Measurements from ENCODE around the gene PRPF4. TPM values are rescaled to one million over a fixed set of nuclear protein-coding genes. Genes with fewer than 3 reads are reported as not detected.

Gene PRPF4
- total RNA-seq, 1 experiment from 2014 or later: 38.6 TPM

GRCh38 chr9:113258282-113258681 lies 17.2 kb upstream of the PRPF4 start:
- Mint-ChIP-seq H3K4me1 (ENCODE audit: low read depth, unreplicated experiment) (no peaks in the 10 kb centered on the region), H3K27me3 (ENCODE audit: insufficient read depth, unreplicated experiment) (no peaks in the 10 kb centered on the region), H3K36me3 (ENCODE audit: insufficient read depth, unreplicated experiment) (peaks cover 36% of the 10 kb centered on the region), H3K27ac (ENCODE audit: unreplicated experiment) (no peak overlapping the region), H3K9me3 (ENCODE audit: unreplicated experiment) (no peaks in the 10 kb centered on the region), H3K4me3 (ENCODE audit: unreplicated experiment) (no peak overlapping the region)
- H3K36me3 ChIP-seq (ENCODE audit: control insufficient read depth, insufficient read depth, low read length): peaks cover 1% of the 10 kb centered on the region; the same call in 1 of the 2 replicates
- no TSS peak for BruUV-seq (replicated peaks)
- no peak for TF ChIP-seq CTCF (IDR thresholded peaks at IDR 0.05; ENCODE audit: insufficient read depth in 1 of 2, low read depth in 1 of 2, low read length in 1 of 2, severe bottlenecking in 1 of 2, unreplicated experiment in 1 of 2)
- ChIA-PET CTCF (no interaction called here), POLR2A (interaction anchor here (0.5 kb wide), 1 partner anchor 177 kb away, joined by 4 read pairs; no protein-coding TSS in a partner anchor)
- no peaks in the 10 kb centered on the region for H3K27me3 ChIP-seq (replicated peaks; ENCODE audit: control insufficient read depth, insufficient read depth, low read length)
- intact Hi-C loops (cut with micrococcal nuclease; ENCODE audit: unreplicated experiment): no loop called here
- no peaks in the 10 kb centered on the region for H3K4me1 ChIP-seq
- no peaks in the 10 kb centered on the region for H3K9me3 ChIP-seq
- no peak overlapping the region for H3K4me3 ChIP-seq (ENCODE audit: low read depth, low read length)
- no peak for DNase-seq

- Histone ChIP-seq H3K4me3 (ENCODE audit: low read depth, low read length) (no peak overlapping the region), H3K27me3 (replicated peaks; ENCODE audit: control insufficient read depth, insufficient read depth, low read length) (no peaks in the 10 kb centered on the region), H3K4me1 (no peaks in the 10 kb centered on the region), H3K36me3 (ENCODE audit: control insufficient read depth, insufficient read depth, low read length) (peaks cover 1% of the 10 kb centered on the region; the same call in 1 of the 2 replicates), H3K9me3 (no peaks in the 10 kb centered on the region)
- Mint-ChIP-seq H3K27ac (ENCODE audit: unreplicated experiment) (no peak overlapping the region), H3K4me3 (ENCODE audit: unreplicated experiment) (no peak overlapping the region), H3K36me3 (ENCODE audit: insufficient read depth, unreplicated experiment) (peaks cover 33% of the 10 kb centered on the region), H3K9me3 (ENCODE audit: unreplicated experiment) (no peaks in the 10 kb centered on the region), H3K27me3 (ENCODE audit: insufficient read depth, unreplicated experiment) (no peaks in the 10 kb centered on the region), H3K4me1 (ENCODE audit: low read depth, unreplicated experiment) (no peaks in the 10 kb centered on the region)
- intact Hi-C loops (cut with micrococcal nuclease; ENCODE audit: unreplicated experiment): no loop called here
- no peak for TF ChIP-seq CTCF (IDR thresholded peaks at IDR 0.05; ENCODE audit: insufficient read depth in 1 of 2, low read depth in 1 of 2, low read length in 1 of 2, severe bottlenecking in 1 of 2, unreplicated experiment in 1 of 2)
- CTCF ChIA-PET: no interaction called here
- no TSS peak for BruUV-seq (replicated peaks)
- POLR2A ChIA-PET: no interaction called here
- no peak for DNase-seq
Observed at GRCh38 chr9:113261917-113262671, 13.4 kb upstream of the PRPF4 start.

DNA sequence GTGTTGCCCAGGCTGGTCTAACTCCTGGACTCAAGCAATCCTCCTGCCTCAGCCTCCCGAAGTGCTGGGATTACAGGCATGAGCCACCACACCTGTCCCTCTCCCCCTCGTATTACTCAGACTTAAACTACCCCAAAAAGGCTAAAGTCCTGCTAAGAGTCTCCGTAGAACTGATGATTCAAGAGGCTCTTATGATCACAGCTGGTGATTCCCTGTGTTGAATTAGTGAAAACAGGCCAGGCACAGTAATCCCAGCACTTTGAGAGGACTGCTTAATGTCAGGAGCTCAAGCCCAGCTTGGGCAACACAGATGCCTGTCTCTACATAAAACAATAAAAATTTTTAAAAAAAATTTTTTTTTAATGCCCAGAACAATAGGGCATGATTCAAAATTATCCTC lies 9.3 kb upstream of the PRPF4 start:
- Histone ChIP-seq H3K4me1 (no peaks in the 10 kb centered on the region), H3K9me3 (no peaks in the 10 kb centered on the region), H3K36me3 (ENCODE audit: control insufficient read depth, insufficient read depth, low read length) (no peaks in the 10 kb centered on the region; the same call in 1 of the 2 replicates), H3K27me3 (replicated peaks; ENCODE audit: control insufficient read depth, insufficient read depth, low read length) (no peaks in the 10 kb centered on the region), H3K4me3 (ENCODE audit: low read depth, low read length) (no peak overlapping the region)
- Mint-ChIP-seq H3K4me1 (ENCODE audit: low read depth, unreplicated experiment) (no peaks in the 10 kb centered on the region), H3K9me3 (ENCODE audit: unreplicated experiment) (no peaks in the 10 kb centered on the region), H3K27me3 (ENCODE audit: insufficient read depth, unreplicated experiment) (no peaks in the 10 kb centered on the region), H3K27ac (ENCODE audit: unreplicated experiment) (no peak overlapping the region), H3K36me3 (ENCODE audit: insufficient read depth, unreplicated experiment) (peaks cover 23% of the 10 kb centered on the region), H3K4me3 (ENCODE audit: unreplicated experiment) (no peak overlapping the region)
- POLR2A ChIA-PET: no interaction called here
- DNase-seq: no peak
- BruUV-seq (replicated peaks): no TSS peak
- CTCF ChIA-PET: no interaction called here
- TF ChIP-seq CTCF (IDR thresholded peaks at IDR 0.05; ENCODE audit: insufficient read depth in 1 of 2, low read depth in 1 of 2, low read length in 1 of 2, severe bottlenecking in 1 of 2, unreplicated experiment in 1 of 2): no peak
- intact Hi-C loops (cut with micrococcal nuclease; ENCODE audit: unreplicated experiment): no loop called here

Measured in Caco-2 (cell line).